Astrocyte of the spinal cord (primary cell): ENCODE measurements around the gene CREBBP.

Source experiments
- DNase-seq: peaks from one replicate; pipeline ENCODE4 v3.0.0; 2011; ENCODE audit warnings: low read depth, low spot score
- H3K4me3 ChIP-seq: 2 replicates; pipeline ENCODE4 v1.5.1; 2011; ENCODE audit warnings: low read depth, mild to moderate bottlenecking, low read length, moderate library complexity
- CTCF ChIP-seq: IDR thresholded peaks from 2 replicates; pipeline ENCODE4 v1.5.1; 2012; ENCODE audit warnings: low read depth, mild to moderate bottlenecking, low read length, inconsistent platforms
- in situ Hi-C: cut with HindIII; loops from 2 replicates; pipeline ENCODE4 v1.10.0; 2017; ENCODE audit warnings: low sequenced_read_pairs

The CREBBP gene

GRCh38 chr16:3866703-3867431 is 13.6 kb downstream of the CREBBP start:
- TF ChIP-seq CTCF = no peak

GRCh38 chr16:3865241-3865640 is 15.3 kb downstream of the CREBBP start:
- no peak overlapping the region for H3K4me3 ChIP-seq
- in situ Hi-C loops = no loop called here
- no peak for TF ChIP-seq CTCF
- no peak for DNase-seq

More at GRCh38 chr16:3866703-3867431, 13.6 kb downstream of the CREBBP start:
- no peak overlapping the region for H3K4me3 ChIP-seq
- in situ Hi-C loops = no loop called here
- DNase-seq = no peak

DNA sequence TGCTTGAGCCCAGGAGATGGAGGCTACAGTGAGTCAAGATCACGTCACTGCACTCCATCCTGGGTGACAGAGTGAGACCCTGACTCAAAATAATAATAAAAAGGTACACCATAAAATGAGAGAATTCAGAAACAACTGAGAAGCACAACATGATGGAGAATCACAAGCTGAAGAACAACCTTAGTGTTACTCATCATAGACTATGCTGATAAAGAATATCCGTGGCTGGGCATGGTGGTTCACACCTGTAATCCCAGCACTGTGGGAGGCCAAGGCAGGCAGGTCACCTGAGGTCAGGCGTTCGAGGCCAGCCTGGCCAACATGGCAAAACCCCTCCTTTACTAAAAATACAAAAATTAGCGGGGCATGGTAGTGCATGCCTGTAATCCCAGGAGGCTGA is 16.0 kb downstream of the CREBBP start:
- H3K4me3 ChIP-seq = no peak overlapping the region
- no peak for TF ChIP-seq CTCF
- DNase-seq = no peak
- in situ Hi-C loops = no loop called here

GRCh38 chr16:3863587-3863986 is 16.9 kb downstream of the CREBBP start:
- H3K4me3 ChIP-seq = no peak overlapping the region
- TF ChIP-seq CTCF = no peak
- in situ Hi-C loops = no loop called here

GRCh38 chr16:3861808-3862451 is 18.6 kb downstream of the CREBBP start:
- DNase-seq = peak; percentile 39
- no peak overlapping the region for H3K4me3 ChIP-seq
- in situ Hi-C loops = no loop called here
- TF ChIP-seq CTCF = no peak

More at GRCh38 chr16:3863587-3863986, 16.9 kb downstream of the CREBBP start:
- DNase-seq = no peak

DNA sequence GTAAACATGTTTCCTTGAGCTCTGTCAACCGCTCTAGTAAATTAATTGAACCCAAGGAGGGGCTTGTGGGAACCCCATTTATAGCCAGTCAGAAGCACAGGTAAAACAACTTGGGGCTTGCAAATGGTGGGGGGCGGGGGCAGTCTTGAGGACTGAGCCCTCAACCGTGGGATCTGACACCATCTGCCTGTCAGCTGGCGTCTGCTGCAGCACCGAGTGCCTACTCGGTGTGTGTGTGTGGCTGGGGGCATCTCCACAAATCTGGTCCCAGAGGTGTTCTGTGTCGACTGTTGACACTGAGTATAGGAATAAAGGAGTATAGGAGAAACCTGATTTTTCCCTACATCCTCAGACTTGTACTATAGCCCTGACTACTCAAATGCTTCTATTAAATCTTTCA is 20.6 kb downstream of the CREBBP start:
- H3K4me3 ChIP-seq = no peak overlapping the region
- no peak for TF ChIP-seq CTCF
- no peak for DNase-seq
- in situ Hi-C loops = no loop called here
